Measurements from ENCODE around the gene GABBR2. TPM values are rescaled to one million over a fixed set of nuclear protein-coding genes. Genes with fewer than 3 reads are reported as not detected.

The GABBR2 gene
- total RNA-seq, 1 donor from 2014 or later = 0.74 TPM

DNA sequence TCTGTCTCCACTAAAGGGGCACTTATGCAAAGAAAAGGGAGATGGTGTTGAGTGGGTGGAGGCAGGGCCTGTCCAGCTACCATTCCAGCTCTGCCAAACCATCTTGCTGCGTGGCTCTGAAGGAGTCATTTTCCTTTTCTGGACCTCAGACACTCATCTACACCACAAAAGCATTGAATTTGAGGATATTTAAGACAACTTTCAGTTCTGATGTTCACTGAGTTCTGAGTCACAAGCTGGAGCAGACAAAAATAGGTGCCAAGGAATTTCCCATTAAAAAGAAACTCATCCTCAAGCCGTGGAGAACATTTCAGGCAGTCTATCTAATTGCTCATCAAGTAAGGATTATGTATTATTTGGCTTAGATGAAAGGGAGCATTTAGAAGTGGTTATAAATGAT is 258.2 kb downstream of the GABBR2 start:
- Mint-ChIP-seq H3K4me1 (peaks cover 2% of the 10 kb centered on the region), H3K27me3 (ENCODE audit: low read depth) (peaks cover 34% of the 10 kb centered on the region), H3K9me3 (no peaks in the 10 kb centered on the region), H3K4me3 (no peak overlapping the region), H3K36me3 (no peaks in the 10 kb centered on the region), H3K27ac (no peak overlapping the region)
- TF ChIP-seq, protein P1, sequence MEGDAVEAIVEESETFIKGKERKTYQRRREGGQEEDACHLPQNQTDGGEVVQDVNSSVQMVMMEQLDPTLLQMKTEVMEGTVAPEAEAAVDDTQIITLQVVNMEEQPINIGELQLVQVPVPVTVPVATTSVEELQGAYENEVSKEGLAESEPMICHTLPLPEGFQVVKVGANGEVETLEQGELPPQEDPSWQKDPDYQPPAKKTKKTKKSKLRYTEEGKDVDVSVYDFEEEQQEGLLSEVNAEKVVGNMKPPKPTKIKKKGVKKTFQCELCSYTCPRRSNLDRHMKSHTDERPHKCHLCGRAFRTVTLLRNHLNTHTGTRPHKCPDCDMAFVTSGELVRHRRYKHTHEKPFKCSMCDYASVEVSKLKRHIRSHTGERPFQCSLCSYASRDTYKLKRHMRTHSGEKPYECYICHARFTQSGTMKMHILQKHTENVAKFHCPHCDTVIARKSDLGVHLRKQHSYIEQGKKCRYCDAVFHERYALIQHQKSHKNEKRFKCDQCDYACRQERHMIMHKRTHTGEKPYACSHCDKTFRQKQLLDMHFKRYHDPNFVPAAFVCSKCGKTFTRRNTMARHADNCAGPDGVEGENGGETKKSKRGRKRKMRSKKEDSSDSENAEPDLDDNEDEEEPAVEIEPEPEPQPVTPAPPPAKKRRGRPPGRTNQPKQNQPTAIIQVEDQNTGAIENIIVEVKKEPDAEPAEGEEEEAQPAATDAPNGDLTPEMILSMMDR (IDR thresholded peaks at IDR 0.05; ENCODE audit: unreplicated experiment) = no peak
- no peak for DNase-seq (ENCODE audit: low spot score in 2 of 2, unreplicated experiment in 2 of 2)

GRCh38 chr9:98449871-98450270 is 258.9 kb downstream of the GABBR2 start:
- no peak overlapping the region for H3K27ac Mint-ChIP-seq
- H3K4me1 Mint-ChIP-seq = no peaks in the 10 kb centered on the region
- H3K36me3 Mint-ChIP-seq = no peaks in the 10 kb centered on the region
- TF ChIP-seq, protein P1 (IDR thresholded peaks at IDR 0.05; ENCODE audit: unreplicated experiment) = no peak
- DNase-seq (ENCODE audit: low spot score in 2 of 2, unreplicated experiment in 2 of 2) = no peak
- H3K4me3 Mint-ChIP-seq = no peak overlapping the region
- H3K27me3 Mint-ChIP-seq (ENCODE audit: low read depth) = peaks cover 39% of the 10 kb centered on the region
- no peaks in the 10 kb centered on the region for H3K9me3 Mint-ChIP-seq

DNA sequence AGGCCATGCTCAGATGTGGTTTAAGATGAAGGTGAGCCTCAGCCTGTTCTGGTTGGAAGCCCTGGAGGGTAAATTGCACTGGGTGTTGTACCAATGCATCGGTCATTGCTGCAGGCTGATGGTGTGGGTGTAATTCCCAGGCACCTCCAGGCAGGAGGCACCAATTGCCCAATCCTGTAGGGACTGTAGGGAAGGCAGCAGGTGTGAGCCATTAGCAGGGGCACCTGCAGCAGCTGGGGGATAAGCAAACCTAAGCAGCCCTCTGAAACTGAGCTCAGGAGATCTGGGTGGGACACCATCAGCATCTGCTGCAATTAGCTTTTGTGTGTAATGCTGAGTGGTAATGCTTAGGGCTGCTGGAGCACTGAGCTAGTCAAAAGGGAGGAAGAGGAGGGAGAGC is 263.2 kb downstream of the GABBR2 start:
- H3K27ac Mint-ChIP-seq = no peak overlapping the region
- no peak for DNase-seq (ENCODE audit: low spot score in 2 of 2, unreplicated experiment in 2 of 2)
- H3K4me3 Mint-ChIP-seq = no peak overlapping the region
- no peaks in the 10 kb centered on the region for H3K9me3 Mint-ChIP-seq
- no peaks in the 10 kb centered on the region for H3K36me3 Mint-ChIP-seq
- H3K4me1 Mint-ChIP-seq = no peaks in the 10 kb centered on the region
- TF ChIP-seq, protein P1 (IDR thresholded peaks at IDR 0.05; ENCODE audit: unreplicated experiment) = no peak
- H3K27me3 Mint-ChIP-seq (ENCODE audit: low read depth) = peaks cover 53% of the 10 kb centered on the region

DNA sequence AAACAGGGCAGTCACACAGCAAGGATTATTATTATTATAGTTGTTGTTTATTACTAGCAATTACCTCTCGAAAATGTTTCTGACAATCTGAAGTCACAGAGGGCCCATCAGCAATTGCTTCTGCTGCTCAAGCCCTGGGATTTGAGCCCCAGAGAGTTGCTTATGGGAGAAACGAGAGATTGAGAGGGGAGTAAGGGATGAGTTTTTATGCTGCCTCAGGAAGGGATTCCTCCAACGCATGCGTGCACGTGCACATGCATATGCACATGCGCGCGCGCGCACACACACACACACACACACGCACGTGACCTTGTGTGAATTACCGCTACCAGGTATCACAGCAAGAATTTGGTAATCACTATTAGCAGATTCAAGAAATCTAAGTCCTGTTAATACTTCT is 264.1 kb downstream of the GABBR2 start:
- Mint-ChIP-seq H3K36me3 (no peaks in the 10 kb centered on the region), H3K4me1 (no peaks in the 10 kb centered on the region), H3K27ac (no peak overlapping the region), H3K4me3 (no peak overlapping the region), H3K27me3 (ENCODE audit: low read depth) (peaks cover 52% of the 10 kb centered on the region), H3K9me3 (no peaks in the 10 kb centered on the region)
- DNase-seq (ENCODE audit: low spot score in 2 of 2, unreplicated experiment in 2 of 2) = no peak
- TF ChIP-seq, protein P1 (IDR thresholded peaks at IDR 0.05; ENCODE audit: unreplicated experiment) = no peak

GRCh38 chr9:98442541-98442940 is 266.2 kb downstream of the GABBR2 start:
- Mint-ChIP-seq H3K36me3 (no peaks in the 10 kb centered on the region), H3K4me3 (no peak overlapping the region)
- no peak for DNase-seq (ENCODE audit: low spot score in 2 of 2, unreplicated experiment in 2 of 2)

More at GRCh38 chr9:98442541-98442940, 266.2 kb downstream of the GABBR2 start:
- H3K4me1 Mint-ChIP-seq = no peaks in the 10 kb centered on the region
- TF ChIP-seq, protein P1 (IDR thresholded peaks at IDR 0.05; ENCODE audit: unreplicated experiment) = no peak
- peaks cover 46% of the 10 kb centered on the region for H3K27me3 Mint-ChIP-seq (ENCODE audit: low read depth)
- H3K27ac Mint-ChIP-seq = no peak overlapping the region
- H3K9me3 Mint-ChIP-seq = no peaks in the 10 kb centered on the region

All from mesothelial cell of epicardium (in vitro differentiated cells).